Gastroesophageal sphincter (tissue), 3 donors: ENCODE data around the gene SH3RF1.

Source experiments
- CTCF ChIP-seq, 4 experiments: fragments of 200-600 bp in 2 of 4; fragments of 450-650 bp in 2 of 4; sonication (generic) in 1 of 4; IDR thresholded peaks; one replicate each; pipeline ENCODE4 v1.5.1; 2017 to 2019; ENCODE audit warnings: antibody characterized with exemption in 4 of 4, mild to moderate bottlenecking in 2 of 4, moderate library complexity in 2 of 4
- EP300 ChIP-seq: sonication (generic); formaldehyde crosslinking; IDR thresholded peaks from one replicate; pipeline ENCODE4 v1.6.1; 2017; ENCODE audit warnings: antibody characterized with exemption, mild to moderate bottlenecking

- TF ChIP-seq EP300 (no peak), CTCF (IDR thresholded peaks at IDR 0.05) (no peak)
These were observed 16.2 kb downstream of the SH3RF1 start for GRCh38 chr4:169254546-169254983.
